Mucosa of stomach (tissue), 1 donor: Measurements from ENCODE around the gene MCFD2.
"Not testable (repeated sequence)": the region's sequence is repeated elsewhere in the genome, so short reads cannot be mapped to it uniquely, and the experiment has no call there.

Source experiments
- H3K27me3 ChIP-seq: one replicate; pipeline ENCODE4 v1.7.0; 2013; ENCODE audit warnings: mild to moderate bottlenecking, low read length; ENCODE audit not compliant: control insufficient read depth, insufficient read depth
- H3K36me3 ChIP-seq: one replicate; pipeline ENCODE4 v1.7.0; 2013; ENCODE audit warnings: low read length; ENCODE audit not compliant: control insufficient read depth, insufficient read depth
- H3K4me1 ChIP-seq: one replicate; pipeline ENCODE4 v1.7.0; 2013; ENCODE audit warnings: mild to moderate bottlenecking, low read length; ENCODE audit not compliant: control insufficient read depth, insufficient read depth
- H3K4me3 ChIP-seq: one replicate; pipeline ENCODE4 v1.7.0; 2013; ENCODE audit warnings: low read length
- H3K9ac ChIP-seq: one replicate; pipeline ENCODE4 v1.7.0; 2013; ENCODE audit warnings: mild to moderate bottlenecking, low read length, moderate library complexity
- H3K9me3 ChIP-seq: one replicate; pipeline ENCODE4 v1.7.0; 2013; ENCODE audit warnings: mild to moderate bottlenecking, low read length, moderate library complexity; ENCODE audit not compliant: control insufficient read depth
- donor health status: Pancreatic carcinoma.

MCFD2 gene

DNA sequence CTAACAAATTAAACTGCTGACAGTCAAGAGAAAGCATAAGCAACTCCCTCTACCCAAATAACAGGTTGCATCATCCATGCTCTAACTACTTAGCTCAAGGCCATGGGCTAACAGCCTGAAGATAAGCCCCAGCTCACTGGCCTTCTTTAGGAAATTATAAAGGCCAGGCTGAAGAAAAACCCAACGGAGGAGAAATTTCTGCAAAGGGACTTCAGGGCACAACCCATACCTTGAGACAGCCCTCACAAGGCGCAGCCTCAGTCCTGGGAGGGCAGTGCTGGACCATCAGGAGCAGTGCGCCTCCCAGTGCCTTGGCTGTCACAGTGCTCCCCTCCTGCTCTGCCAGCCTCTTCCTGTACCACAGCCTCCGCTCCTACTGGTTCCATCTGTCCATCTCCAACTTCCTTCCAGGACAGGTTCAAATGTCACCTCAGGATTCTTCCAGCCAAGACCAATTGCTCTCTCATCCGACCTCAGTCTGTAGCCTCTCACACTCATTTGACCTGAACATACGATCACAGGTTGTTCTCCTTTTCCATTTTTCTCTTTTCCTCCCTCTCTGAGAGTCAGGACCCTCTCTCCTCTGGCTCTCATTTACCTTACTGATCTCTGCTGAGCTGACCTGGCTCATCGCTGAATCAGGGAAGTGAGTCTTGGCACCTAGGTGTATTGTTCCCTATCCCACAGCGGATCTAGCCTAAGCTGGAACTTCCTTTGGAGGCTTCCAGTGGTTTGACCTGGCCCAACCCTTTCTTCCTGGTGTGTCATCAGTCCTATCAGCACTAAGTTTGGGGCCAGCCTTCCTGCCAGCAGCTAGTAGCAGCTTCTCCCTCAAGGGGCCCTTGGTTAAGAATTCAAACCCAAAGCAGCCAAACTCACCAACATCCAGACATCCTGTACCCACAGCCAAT is 1.9 kb downstream of the MCFD2 start:
- Histone ChIP-seq H3K4me1 (peaks cover 31% of the 10 kb centered on the region), H3K9ac (no peak overlapping the region)

DNA sequence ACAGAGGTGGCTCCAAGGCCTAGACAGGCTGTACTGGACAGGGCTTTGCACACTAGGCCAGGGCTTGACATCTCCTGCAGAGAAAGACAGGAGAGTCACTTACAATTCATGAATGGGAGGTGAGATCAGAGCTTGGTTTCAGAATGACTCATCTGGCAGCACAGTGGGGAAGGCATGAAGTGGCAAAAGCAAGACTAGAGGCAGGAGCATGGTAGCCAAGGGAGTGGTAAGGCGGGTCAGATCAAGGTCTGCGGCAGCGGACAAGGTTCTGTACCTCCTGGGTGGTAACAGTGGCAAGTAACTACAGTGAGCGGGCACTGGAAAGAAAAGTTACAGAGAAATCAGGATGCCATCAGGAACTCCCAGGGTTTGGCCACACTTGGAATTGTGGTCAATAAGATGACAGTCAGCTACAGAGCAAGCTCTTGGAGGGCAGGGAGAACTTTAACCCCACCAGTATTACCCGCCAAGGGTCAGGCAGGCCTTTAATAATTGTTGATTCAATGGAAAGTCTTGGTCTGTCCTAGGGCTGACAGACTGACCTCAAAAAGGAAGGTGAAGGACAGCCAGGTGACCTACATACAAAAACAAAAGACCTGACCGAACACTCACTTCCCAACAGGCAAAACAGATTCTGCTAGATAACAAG is 5.7 kb downstream of the MCFD2 start:
- peaks cover 29% of the 10 kb centered on the region for H3K4me1 ChIP-seq
- H3K9ac ChIP-seq, result no peak overlapping the region
- no peaks in the 10 kb centered on the region for H3K9me3 ChIP-seq
- H3K27me3 ChIP-seq, result no peaks in the 10 kb centered on the region
- no peak overlapping the region for H3K4me3 ChIP-seq
- peaks cover 15% of the 10 kb centered on the region for H3K36me3 ChIP-seq

More for the DNA sequence above, 1.9 kb downstream of the MCFD2 start:
- Histone ChIP-seq H3K27me3 (no peaks in the 10 kb centered on the region), H3K9me3 (no peaks in the 10 kb centered on the region), H3K4me3 (peak overlapping the region; percentile 73), H3K36me3 (peaks cover 6% of the 10 kb centered on the region)

DNA sequence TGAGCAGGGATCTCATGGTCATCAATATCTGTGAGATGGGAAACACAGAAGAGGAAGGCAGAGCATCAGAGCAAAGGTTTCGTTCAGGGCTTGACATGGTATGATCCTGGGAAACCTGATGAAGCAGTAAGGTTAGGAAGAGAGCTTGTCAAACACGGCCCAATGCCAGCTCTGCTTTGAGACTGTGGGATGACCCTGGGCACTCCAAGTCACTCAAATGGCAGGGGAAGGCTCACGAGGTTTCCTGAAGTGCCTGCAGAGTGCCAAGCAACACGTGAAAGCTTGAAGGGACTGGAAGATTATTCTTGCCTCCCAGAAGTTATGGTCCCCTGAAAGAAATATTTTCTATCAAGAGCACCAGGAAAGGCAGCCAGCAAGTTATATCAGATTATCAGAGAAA is 6.5 kb downstream of the MCFD2 start:
- H3K9me3 ChIP-seq, result no peaks in the 10 kb centered on the region
- no peak overlapping the region for H3K4me3 ChIP-seq
- peaks cover 15% of the 10 kb centered on the region for H3K36me3 ChIP-seq
- no peak overlapping the region for H3K9ac ChIP-seq
- H3K4me1 ChIP-seq, result peaks cover 21% of the 10 kb centered on the region
- no peaks in the 10 kb centered on the region for H3K27me3 ChIP-seq

DNA sequence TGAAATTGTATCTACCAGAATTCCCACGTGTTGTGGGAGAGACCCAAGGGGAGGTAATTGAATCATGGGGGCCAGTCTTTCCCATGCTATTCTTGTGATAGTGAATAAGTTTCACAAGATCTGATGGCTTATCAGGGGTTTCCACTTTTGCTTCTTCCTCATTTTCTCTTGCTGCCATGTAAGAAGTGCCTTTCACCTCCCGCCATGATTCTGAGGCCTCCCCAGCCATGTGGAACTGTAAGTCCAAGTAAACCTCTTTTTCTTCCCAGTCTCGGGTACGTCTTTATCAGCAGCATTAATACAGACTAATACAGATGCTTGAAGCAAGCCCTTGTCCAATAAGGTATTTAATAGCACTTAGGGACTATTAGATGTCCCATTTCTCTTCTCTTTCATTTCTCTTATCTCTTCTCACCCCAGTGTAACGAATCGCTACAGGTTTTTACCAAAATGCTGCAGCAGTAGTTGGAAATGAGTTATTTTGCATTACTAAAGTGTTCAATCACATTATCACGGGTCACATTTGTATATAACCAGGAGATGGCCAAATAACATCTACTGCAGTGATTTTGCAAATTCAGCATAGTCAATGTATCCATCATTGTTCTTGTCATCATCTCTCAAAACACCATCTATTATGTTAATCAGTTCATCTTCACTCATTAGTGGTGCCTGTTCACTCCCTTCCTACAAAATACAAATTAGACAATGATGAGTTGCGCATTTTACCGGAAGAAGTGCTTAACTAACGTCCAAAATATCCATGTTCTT is 10.5 kb downstream of the MCFD2 start:
- H3K9ac ChIP-seq, H3K4me1 ChIP-seq, H3K4me3 ChIP-seq, H3K9me3 ChIP-seq, H3K27me3 ChIP-seq: not testable (repeated sequence)
- peaks cover 15% of the 10 kb centered on the region for H3K36me3 ChIP-seq

DNA sequence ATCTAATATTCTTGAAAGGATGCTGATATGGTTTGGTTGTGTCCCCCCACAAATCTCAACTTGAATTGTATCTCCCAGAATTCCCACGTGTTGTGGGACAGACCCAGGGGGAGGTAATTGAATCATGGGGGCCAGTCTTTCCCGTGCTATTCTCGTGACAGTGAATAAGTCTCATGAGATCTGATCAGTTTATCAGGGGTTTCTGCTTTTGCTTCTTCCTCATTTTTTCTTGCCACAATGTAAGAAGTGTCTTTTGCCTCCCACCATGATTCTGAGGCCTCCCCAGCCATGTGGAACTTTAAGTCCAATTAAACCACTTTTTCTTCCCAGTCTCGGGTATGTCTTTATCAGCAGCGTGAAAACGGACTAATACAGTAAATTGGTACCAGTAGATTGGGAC is 12.6 kb downstream of the MCFD2 start:
- not testable (repeated sequence) for H3K4me1 ChIP-seq, H3K4me3 ChIP-seq, H3K36me3 ChIP-seq, H3K27me3 ChIP-seq, H3K9ac ChIP-seq, H3K9me3 ChIP-seq

DNA sequence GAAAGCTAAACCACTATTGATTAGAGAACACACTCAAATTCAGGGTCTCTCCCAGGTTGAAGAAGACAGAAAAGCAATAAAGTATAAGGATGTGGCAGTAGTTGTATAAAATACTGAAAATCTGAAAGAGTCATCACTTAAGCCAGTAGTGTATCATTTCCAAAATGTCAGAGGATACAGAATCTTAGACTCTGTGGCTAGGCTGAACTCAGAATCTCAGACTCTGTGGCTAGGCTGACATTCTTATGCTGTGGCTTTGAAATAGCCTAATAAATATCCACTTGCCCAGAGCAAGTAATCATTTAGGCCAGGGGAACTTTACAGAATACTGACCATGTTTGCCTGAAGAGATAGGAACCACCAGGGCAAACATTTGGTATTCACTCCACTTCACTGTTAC is 13.1 kb downstream of the MCFD2 start:
- H3K27me3 ChIP-seq, result no peaks in the 10 kb centered on the region
- H3K4me1 ChIP-seq, result no peaks in the 10 kb centered on the region
- no peaks in the 10 kb centered on the region for H3K9me3 ChIP-seq
- H3K4me3 ChIP-seq, result no peak overlapping the region
- H3K36me3 ChIP-seq, result peaks cover 9% of the 10 kb centered on the region
- no peak overlapping the region for H3K9ac ChIP-seq

DNA sequence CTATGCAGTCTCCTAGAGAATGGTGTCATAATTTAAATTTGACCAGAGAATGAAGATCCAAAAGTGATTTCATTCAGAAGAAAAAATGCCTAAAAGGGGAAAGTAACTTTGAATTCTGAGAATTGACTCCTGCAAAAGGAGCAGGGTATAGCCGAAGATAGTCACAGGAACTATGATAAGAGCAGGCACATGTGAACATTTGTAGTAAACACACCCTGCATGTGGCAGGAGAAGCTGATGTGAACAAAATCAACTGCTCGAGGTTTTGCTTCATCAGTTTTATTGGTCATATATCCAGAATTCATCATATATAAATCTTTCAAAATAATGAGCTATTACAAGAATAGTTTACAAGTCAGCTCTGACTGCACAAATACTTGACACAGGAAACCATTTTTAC is 14.0 kb downstream of the MCFD2 start:
- Histone ChIP-seq H3K4me1 (no peaks in the 10 kb centered on the region), H3K36me3 (peaks cover 1% of the 10 kb centered on the region), H3K4me3 (no peak overlapping the region), H3K9ac (no peak overlapping the region), H3K9me3 (no peaks in the 10 kb centered on the region), H3K27me3 (no peaks in the 10 kb centered on the region)

DNA sequence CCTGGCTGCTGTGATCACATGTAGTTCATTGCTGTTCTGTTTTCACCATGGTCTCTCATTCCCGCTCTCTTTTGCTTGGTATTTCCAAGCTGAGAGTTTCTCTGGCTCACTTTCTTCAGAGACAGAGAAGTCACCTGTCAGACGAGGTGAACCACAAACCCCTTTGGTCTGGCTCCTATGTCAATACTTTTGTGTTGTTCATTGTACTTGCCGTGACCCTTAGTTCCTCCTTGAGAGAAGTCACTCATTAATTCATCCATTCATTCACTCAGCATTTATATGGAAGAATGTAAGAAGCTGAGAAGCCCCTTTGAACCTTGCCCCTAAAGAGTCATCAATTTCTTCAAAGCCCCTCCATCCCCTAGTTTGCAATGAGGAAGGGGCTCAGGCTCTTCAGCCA is 15.2 kb downstream of the MCFD2 start:
- Histone ChIP-seq H3K9ac (no peak overlapping the region), H3K36me3 (no peaks in the 10 kb centered on the region), H3K9me3 (no peaks in the 10 kb centered on the region), H3K4me1 (no peaks in the 10 kb centered on the region), H3K27me3 (no peaks in the 10 kb centered on the region), H3K4me3 (no peak overlapping the region)

DNA sequence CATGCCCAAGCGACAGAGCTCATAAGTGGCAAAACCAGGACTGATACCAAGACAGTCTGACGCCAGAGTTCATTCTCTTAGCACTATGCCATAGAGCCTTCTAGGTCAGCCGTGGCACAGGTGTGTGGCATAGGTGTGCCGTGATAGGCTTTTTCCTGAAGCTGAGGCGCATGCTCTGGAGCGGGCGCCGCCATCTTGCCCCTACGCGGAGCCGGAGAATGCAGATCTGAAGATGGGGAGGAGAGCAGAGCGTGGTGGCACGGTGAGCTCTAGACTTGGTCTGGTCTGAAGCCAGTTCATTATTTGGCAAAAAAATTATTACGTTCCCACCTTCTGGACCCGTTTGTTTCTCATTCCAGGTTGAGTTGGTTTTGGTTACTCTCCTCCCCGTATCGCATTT is 16.6 kb downstream of the MCFD2 start:
- H3K4me1 ChIP-seq, result no peaks in the 10 kb centered on the region
- no peak overlapping the region for H3K9ac ChIP-seq
- H3K4me3 ChIP-seq, result no peak overlapping the region

DNA sequence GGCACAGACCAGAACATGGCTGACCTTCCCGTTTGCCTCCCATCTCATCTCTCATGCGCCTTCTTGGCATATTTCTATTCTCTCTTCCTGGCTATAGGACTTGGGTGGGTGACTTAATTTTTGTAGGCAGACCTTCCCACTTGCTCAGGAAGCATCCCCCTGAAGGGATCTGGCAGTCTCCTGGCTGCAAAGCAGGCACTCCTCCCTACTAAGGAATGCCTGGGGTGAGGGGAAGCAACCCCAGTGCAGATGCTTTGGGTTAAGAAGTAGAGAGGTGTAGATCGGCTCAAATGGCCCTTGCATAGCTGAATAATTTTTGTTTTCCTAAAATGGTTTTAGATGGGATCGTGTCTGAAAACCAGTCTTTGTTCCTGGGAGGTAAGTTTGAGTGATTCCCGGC is 17.6 kb downstream of the MCFD2 start:
- H3K9ac ChIP-seq, result no peak overlapping the region
- H3K27me3 ChIP-seq, result no peaks in the 10 kb centered on the region
- no peaks in the 10 kb centered on the region for H3K9me3 ChIP-seq
- no peak overlapping the region for H3K4me3 ChIP-seq
- no peaks in the 10 kb centered on the region for H3K4me1 ChIP-seq
- no peaks in the 10 kb centered on the region for H3K36me3 ChIP-seq

More for the DNA sequence above, 16.6 kb downstream of the MCFD2 start:
- Histone ChIP-seq H3K27me3 (no peaks in the 10 kb centered on the region), H3K9me3 (no peaks in the 10 kb centered on the region), H3K36me3 (no peaks in the 10 kb centered on the region)

DNA sequence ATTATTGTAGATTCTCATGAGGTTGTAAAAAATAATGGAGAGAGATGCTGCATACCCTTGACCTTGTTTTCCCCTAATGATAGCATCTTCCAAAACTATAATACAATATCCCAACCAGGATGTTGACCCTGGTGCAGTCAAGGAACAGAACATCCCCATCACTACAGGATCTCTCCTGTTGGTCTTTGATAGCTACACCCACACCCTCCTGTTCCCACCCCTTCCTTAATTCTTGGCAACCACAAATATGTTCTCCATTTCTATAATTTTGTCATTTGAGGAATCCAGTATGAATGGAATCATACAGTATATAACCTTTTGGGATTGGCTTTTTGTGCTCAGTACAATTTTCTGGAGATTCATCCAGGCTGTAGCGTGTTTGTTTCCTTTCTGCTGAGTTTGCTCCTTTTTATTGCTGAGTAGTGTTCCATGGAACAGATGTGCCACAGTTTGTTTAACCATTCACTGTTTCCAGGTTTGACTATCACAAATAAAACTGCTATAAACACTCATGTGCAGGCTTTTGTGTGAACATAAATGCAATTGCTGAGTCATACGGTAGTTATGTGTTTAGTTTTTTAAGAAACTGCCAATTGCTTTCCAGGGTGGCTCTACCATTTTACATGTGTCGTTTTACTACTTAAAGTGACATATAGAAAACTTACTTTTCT is 22.2 kb downstream of the MCFD2 start:
- Histone ChIP-seq H3K9me3 (no peaks in the 10 kb centered on the region), H3K4me3 (no peak overlapping the region), H3K27me3 (no peaks in the 10 kb centered on the region), H3K9ac (no peak overlapping the region), H3K4me1 (no peaks in the 10 kb centered on the region), H3K36me3 (no peaks in the 10 kb centered on the region)
